NCI-H146 (cell line): ENCODE data around the gene ERC2.
"Not testable (repeated sequence)": the region's sequence is repeated elsewhere in the genome, so short reads cannot be mapped to it uniquely, and the experiment has no call there.

ENCODE experiments used
- DNase-seq: peaks from one replicate; lab custom pipeline; 2025; lab: John Stamatoyannopoulos, UW

Gene ERC2

GRCh38 chr3:56309465-56309864 lies 158.8 kb downstream of the ERC2 start:
- peak; percentile 18 for DNase-seq

DNA sequence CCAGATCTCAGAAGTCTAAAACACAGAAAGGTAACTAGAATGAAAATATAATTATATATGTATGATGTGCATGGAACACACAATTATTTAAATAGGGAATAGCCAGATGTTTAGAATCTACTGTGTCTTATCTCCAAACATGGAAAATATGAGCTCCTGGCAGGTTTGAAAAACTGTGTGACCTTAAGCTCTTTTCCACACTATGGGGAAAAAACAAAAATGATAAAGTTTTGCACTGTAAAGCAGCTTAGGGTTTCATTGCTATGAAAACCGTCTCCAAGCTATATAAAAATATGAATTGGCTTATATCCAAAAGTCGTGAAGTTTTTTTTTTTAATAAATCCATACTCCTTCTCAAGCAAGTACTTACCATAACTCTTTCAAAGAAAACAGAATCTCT lies 159.8 kb downstream of the ERC2 start:
- DNase-seq, result no peak

- DNase-seq, result no peak
These were observed 164.2 kb downstream of the ERC2 start for GRCh38 chr3:56304069-56304468.

DNA sequence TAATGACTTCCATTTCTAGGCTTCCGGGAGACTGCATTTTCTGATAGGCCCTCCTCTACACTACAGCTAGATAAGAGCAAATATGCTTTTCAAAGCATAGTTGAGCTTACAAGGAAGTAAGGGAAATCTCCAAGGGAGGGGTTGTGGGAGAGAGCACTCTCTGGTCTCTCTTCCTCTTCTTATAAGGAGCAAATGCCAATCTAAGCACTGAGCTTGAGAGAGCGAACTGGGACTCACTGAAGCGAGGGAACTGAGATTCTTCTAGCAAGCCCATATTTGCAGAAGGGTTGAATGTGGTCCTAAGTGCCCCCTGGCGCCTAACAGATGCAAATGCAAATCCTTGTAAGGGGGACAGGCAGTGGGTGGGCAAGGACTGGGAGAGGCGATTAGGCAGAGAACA lies 164.8 kb downstream of the ERC2 start:
- no peak for DNase-seq

DNA sequence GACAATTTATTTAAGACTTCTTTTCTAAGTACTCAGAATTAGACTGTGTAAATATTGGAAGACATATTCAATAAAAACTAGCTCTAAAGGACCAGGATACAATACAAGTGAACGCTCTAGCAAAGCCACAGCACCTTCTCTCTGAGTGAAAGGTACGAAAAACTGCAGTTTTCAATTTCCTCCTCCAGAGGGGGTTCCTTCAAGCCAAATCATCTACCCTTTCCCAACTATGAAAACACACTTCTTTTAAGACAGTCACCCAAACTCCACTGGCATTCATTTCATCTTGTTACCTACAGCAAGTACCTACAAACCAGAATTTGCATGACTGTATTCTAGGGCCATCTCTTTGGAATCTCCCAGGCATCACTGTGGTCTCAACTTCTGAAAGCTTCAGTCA lies 165.8 kb downstream of the ERC2 start:
- DNase-seq, result no peak

DNA sequence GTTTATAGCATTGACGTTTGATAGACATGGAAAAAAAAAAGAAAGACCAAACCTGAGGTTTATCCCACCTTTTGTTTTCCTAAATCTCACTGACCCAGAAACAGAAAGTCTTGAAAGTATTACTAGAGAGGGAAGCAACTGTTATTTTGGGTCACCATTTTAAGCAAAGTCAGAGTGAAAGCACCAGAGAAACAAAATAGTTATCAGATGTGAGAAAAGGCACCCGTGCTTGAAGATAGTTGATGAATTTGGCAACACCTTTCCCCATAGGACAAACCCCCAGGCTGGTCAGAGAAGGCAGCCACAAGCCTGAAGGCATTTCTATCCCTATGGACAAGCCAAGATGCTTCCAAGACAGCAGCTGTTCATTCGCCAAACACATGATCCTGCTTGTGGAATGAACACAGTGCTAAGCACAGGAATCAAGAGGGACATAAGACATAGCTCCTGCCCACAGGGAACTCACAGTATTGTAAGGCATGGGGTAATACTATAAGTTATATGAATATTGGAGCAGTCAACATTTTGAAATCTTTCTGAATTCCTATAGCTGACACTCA lies 170.9 kb downstream of the ERC2 start:
- no peak for DNase-seq

- no peak for DNase-seq
These were observed 171.9 kb downstream of the ERC2 start for GRCh38 chr3:56296361-56296760.

GRCh38 chr3:56295161-56295560 lies 173.1 kb downstream of the ERC2 start:
- no peak for DNase-seq

DNA sequence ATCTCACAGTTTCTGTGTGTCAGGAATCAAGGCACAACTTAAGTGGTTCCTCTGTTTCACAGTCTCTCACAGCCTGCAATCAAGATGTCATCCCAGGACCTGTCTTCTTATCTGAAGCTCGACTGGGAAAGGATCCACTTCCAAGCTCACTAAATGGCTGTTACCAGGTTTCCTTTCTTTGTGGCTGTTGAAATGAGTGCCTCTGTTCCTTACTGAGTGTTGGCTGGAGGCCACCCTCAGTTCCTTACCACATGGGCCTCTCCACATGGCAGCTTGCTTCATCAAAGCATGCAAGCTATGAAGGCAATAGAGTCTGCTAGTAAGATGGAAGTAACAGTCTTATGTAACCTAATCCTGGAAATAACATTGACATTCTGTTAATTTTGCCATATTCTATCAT lies 174.0 kb downstream of the ERC2 start:
- DNase-seq, result no peak

GRCh38 chr3:56291953-56292352 lies 176.3 kb downstream of the ERC2 start:
- DNase-seq, result no peak

- no peak for DNase-seq
These were observed 177.0 kb downstream of the ERC2 start for GRCh38 chr3:56291244-56291680.

DNA sequence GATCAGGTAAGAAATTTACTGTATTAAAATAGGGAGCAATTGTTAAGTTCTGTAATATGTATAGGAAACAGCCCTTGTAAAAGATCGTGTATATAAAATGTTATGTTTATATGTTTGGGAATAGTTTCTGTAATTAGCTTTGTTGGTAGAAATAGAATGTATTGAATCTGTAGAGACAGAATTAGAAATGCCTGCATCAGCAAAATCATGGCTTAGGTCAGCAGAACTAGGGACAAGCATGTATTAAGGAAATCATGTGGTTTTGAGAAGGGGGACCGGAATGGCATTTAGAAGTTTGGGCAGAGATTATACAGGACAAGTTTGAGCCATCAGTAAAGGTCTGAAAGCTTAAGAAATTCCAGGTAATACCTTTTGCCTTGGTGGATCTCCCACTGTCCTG lies 177.9 kb downstream of the ERC2 start:
- DNase-seq, result no peak

- no peak for DNase-seq
These were observed 180.0 kb downstream of the ERC2 start for GRCh38 chr3:56288258-56288657.

- DNase-seq, result no peak
These were observed 185.9 kb downstream of the ERC2 start for GRCh38 chr3:56282341-56282740.

DNA sequence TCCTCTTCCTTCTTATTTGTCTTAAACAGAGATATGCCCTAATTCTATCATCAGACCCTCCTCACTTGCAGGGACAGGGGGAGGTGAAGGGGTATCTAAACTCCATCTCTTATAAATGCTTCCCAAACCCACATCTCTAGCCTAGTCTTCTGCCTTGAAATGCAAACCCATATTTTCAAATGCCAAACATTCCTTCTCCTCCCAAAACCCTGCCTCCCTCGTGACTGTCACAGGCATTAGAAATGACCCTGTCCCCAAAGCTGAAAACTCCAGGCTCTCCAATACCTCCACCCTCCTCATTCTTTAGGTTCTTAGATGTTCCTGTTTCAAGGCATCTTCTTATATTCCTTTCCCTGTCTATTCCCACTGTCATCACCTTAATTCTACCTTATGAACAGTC lies 191.0 kb downstream of the ERC2 start:
- DNase-seq, result no peak

DNA sequence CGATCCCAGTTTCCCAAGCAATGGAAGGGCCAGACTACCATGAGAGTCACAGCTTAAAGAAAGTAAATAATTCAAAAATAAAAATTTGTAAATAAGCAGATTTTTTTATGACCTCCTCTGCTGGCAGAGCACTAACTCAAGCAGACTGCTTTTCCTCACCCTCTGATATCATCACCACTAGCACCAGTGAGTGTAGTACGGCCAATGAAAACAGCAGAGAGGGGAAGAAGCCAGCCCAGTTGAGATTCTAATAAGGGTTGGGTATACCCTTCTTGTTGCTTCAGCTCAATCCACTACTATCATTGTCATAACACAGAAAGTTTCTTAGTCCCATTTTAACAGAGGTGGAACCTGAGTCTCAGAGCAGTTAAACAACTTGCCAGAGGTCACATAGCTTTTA lies 193.1 kb downstream of the ERC2 start:
- no peak for DNase-seq

- no peak for DNase-seq
These were observed 198.3 kb downstream of the ERC2 start for GRCh38 chr3:56269755-56270535.

DNA sequence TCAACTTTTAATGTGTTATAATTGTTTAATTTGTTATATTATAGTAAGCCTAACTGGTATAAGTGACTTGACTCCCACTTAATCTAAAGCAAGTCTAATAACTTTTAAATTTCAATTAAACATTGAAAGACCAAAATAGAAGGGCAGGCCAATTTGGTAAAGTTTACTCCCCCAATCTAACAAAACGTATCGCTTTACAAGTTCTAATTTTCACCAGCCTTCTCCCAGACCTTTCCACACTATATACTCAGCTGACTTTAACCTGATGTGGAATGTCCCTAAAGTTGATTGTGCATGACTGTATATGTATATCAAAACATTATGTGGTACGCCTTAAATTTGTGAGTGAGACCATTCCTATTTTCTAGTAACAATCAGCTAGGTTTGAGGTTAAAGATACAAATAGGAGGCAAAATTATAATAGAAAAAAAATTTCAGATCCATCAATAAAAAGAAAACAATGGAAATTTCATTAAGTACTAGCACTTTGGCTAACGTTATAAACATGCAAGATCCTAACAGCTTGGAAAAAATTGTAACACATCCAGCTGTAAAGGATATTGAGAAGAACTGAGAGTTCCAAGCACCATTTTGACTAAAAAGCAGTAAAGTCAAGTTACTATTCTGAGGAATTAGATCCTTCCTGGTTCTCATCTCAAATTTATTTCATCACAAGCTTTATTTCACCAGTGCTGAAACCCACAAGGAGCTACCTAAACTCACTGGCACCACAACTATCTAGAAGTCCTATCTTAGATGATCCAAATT lies 199.5 kb downstream of the ERC2 start:
- DNase-seq, result no peak

- not testable (repeated sequence) for DNase-seq
These were observed 206.4 kb downstream of the ERC2 start for GRCh38 chr3:56261852-56262251.

- no peak for DNase-seq
These were observed 208.0 kb downstream of the ERC2 start for GRCh38 chr3:56260262-56260661.

- no peak for DNase-seq
These were observed 210.4 kb downstream of the ERC2 start for GRCh38 chr3:56257826-56258225.

DNA sequence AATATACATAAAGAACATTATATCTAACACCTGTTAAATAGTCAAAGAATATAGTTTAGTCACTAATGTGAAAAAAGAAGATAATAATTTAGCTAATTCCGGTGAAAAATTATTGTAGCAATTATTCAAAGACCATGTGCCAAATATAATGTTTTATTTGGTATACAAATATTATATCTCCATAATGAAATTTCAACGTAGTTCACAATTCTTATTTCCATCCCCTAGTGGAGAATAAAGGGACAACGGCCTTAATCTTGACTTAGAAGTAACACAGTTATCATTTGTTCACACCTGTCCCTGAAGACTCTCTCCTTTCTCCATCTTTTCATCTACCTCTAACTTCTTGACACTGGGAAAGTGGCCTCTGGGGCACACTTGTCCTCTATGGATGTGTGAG lies 213.4 kb downstream of the ERC2 start:
- no peak for DNase-seq
